Measurements from ENCODE around the gene PLEKHG4. TPM values are rescaled to one million over a fixed set of nuclear protein-coding genes. Genes with fewer than 3 reads are reported as not detected.

The PLEKHG4 gene
- total and polyA plus RNA-seq, 3 donors from 2014 or later, result 86.5 to 137 (median 102) TPM

- Histone ChIP-seq H3K36me3 (ENCODE audit: low read depth, missing control alignments) (no peaks in the 10 kb centered on the region), H3K27me3 (no peaks in the 10 kb centered on the region), H3K4me1 (no peaks in the 10 kb centered on the region), H3K9me3 (no peaks in the 10 kb centered on the region), H3K27ac (peak within 1 kb of the TSS; percentile 39 to 59), H3K4me3 (peak within 1 kb of the TSS; percentile 64 to 69)
- TF ChIP-seq, protein P1, sequence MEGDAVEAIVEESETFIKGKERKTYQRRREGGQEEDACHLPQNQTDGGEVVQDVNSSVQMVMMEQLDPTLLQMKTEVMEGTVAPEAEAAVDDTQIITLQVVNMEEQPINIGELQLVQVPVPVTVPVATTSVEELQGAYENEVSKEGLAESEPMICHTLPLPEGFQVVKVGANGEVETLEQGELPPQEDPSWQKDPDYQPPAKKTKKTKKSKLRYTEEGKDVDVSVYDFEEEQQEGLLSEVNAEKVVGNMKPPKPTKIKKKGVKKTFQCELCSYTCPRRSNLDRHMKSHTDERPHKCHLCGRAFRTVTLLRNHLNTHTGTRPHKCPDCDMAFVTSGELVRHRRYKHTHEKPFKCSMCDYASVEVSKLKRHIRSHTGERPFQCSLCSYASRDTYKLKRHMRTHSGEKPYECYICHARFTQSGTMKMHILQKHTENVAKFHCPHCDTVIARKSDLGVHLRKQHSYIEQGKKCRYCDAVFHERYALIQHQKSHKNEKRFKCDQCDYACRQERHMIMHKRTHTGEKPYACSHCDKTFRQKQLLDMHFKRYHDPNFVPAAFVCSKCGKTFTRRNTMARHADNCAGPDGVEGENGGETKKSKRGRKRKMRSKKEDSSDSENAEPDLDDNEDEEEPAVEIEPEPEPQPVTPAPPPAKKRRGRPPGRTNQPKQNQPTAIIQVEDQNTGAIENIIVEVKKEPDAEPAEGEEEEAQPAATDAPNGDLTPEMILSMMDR (IDR thresholded peaks at IDR 0.05), result peak; percentile 3 to 58 (median 8)
- no peak for TF ChIP-seq POLR2A (IDR thresholded peaks at IDR 0.05)
- intact Hi-C loops (cut with DNase I; ENCODE audit: low total_unique reads), result no loop called here
- WGBS, 2 donors, result 5 to 6% methylated on average over 29 to 59 of the region's 61 CpGs
- peak; percentile 86 for DNase-seq
Observed at GRCh38 chr16:67326472-67327309, 47.4 kb downstream of the PLEKHG4 start, which contains the start of the genes KCTD19 and LRRC36. Gene KCTD19 (minus strand): TSS chr16:67326741. CDS start chr16:67326707, 34 bp downstream. Gene LRRC36 (plus strand): TSS chr16:67326815. CDS start chr16:67326863, 48 bp downstream.

GRCh38 chr16:67327743-67328142 lies 48.4 kb downstream of the PLEKHG4 start:
- Histone ChIP-seq H3K4me3 (no peak overlapping the region), H3K4me1 (no peaks in the 10 kb centered on the region), H3K36me3 (ENCODE audit: low read depth, missing control alignments) (no peaks in the 10 kb centered on the region), H3K27ac (no peak overlapping the region), H3K27me3 (no peaks in the 10 kb centered on the region), H3K9me3 (no peaks in the 10 kb centered on the region)
- no peak for DNase-seq
- 28 to 31% methylated on average over 3 of the region's 3 CpGs for WGBS, 2 donors
- intact Hi-C loops (cut with DNase I; ENCODE audit: low total_unique reads), result no loop called here
- TF ChIP-seq POLR2A (IDR thresholded peaks at IDR 0.05), result no peak
- TF ChIP-seq, protein P1 (IDR thresholded peaks at IDR 0.05), result no peak

- TF ChIP-seq, protein P1 (IDR thresholded peaks at IDR 0.05), result no peak
- TF ChIP-seq POLR2A (IDR thresholded peaks at IDR 0.05), result no peak
- intact Hi-C loops (cut with DNase I; ENCODE audit: low total_unique reads), result loop anchor here (10.0 kb wide), 1 partner anchor 45 kb away; no protein-coding TSS in a partner anchor
Observed at GRCh38 chr16:67329901-67330300, 50.6 kb downstream of the PLEKHG4 start.

DNA sequence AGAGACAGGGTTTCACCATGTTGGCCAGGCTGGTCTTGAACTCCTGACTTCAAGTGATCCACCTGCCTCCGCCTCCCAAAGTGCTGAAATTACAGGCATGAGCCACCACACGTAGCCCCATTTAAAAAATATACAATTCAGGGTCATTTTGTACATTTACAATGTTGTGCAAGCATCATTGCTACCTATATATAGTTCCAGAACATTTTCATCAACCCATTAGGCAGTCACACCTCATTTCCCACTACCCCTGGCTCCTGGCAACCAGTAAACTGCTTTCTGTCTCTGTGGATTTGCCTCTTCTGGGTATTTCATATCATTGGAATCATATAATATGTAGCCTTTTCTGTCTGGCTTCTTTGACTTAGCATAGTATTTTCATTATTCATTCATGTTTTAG lies 54.0 kb downstream of the PLEKHG4 start:
- WGBS, 2 donors, result 81 to 82% methylated on average over 2 of the region's 2 CpGs
- TF ChIP-seq POLR2A (IDR thresholded peaks at IDR 0.05), result no peak
- TF ChIP-seq, protein P1 (IDR thresholded peaks at IDR 0.05), result no peak
- Histone ChIP-seq H3K9me3 (no peaks in the 10 kb centered on the region), H3K27ac (no peak overlapping the region), H3K27me3 (no peaks in the 10 kb centered on the region), H3K4me1 (no peaks in the 10 kb centered on the region), H3K4me3 (no peak overlapping the region), H3K36me3 (ENCODE audit: low read depth, missing control alignments) (no peaks in the 10 kb centered on the region)
- intact Hi-C loops (cut with DNase I; ENCODE audit: low total_unique reads), result loop anchor here (10.0 kb wide), 1 partner anchor 49 kb away; no protein-coding TSS in a partner anchor
- DNase-seq, result no peak

More at GRCh38 chr16:67329901-67330300, 50.6 kb downstream of the PLEKHG4 start:
- H3K4me1 ChIP-seq, result no peaks in the 10 kb centered on the region
- no peaks in the 10 kb centered on the region for H3K36me3 ChIP-seq (ENCODE audit: low read depth, missing control alignments)
- no peaks in the 10 kb centered on the region for H3K9me3 ChIP-seq
- H3K4me3 ChIP-seq, result no peak overlapping the region
- 77 to 79% methylated on average over 5 of the region's 5 CpGs for WGBS, 2 donors
- no peak for DNase-seq
- H3K27me3 ChIP-seq, result no peaks in the 10 kb centered on the region
- H3K27ac ChIP-seq, result no peak overlapping the region

All from testis (tissue), 3 donors.